NCI-H1694 treated with DMSO at 0.1 percent for 48 hours (cell line): ENCODE data around the gene ZNF140.

ENCODE experiments used
- DNase-seq: peaks from one replicate; lab custom pipeline; 2025; lab: John Stamatoyannopoulos, UW

The ZNF140 gene

DNA sequence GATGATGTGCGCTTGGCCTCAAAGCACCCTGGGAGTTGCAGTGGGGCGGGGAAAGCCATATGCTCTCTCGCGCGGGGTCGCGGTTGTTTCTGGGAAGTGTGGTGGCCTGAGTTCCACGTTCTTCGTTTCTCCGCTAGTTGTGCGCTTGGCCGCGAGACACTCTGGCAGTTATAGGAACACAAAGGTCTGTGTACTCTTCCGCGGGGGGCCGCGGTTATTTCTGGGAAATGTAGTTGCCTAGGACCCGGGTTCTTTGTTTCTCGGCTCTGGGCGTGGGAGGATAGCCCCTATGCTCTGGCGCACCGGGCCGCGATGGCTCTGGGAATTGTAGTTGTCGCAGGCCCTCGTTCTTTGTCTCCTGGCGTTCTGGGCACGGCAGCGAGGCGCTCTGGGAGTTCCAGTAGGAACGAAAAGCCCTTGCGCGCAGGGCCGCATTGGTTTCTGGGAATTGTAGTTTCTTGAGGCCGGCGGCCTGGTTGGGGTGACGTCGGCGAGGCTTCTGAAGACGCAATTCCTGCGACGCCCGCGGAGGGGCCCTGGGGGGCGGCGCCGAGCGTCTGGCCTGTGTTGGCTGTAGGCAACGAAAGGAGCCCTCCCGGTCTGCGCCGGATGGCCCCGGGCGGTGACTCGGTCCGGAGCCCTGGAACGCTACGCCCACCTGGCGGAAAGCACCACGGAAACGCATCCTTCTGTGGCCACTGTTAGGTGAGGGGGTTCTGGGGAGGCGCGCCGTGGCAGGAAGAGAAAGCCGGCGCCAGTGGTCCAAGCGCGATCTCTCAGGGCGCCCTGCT lies at the start of gene ZNF140:
Gene ZNF140 (plus strand): TSS at position 556 of the 791 bp plus-strand sequence. CDS start 398 bp downstream, outside the sequence.
- peak; percentile 95 for DNase-seq

GRCh38 chr12:133037207-133038005 lies 43.3 kb upstream of the ZNF140 start, which contains the start of gene ZNF84:
Gene ZNF84, plus strand, starts transcription at chr12:133037509. Its CDS starts 3,959 bp downstream, at chr12:133041468.
- DNase-seq, result peak; percentile 92

DNA sequence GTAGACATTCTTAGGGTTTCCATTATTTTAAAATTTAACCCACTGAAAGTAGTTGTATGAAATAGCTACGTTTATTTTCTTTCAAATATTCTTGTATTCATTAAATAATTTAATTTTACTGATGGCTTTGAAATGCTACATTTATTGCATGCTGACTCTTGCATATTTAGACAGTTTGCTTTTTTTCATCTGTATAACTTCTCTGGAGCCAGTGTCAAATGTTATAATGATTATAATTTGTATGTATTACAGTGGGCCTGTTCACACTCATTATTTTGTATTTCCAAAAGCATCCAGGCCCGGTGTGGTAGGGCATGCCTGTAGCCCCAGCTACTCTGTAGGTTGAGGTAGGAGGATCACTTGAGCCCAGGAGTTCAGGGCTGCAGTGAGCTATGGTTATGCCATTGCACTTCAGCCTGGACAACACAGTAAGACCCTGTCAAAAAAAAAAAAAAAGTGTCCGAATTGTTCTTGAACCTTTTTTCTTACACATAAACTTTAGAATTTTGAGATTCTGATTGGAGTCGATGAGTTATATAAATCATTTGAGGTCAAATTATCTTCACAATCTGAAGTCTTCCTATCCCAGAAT lies 42.5 kb upstream of the ZNF140 start:
- no peak for DNase-seq

GRCh38 chr12:133046698-133047097 lies 34.0 kb upstream of the ZNF140 start:
- no peak for DNase-seq

DNA sequence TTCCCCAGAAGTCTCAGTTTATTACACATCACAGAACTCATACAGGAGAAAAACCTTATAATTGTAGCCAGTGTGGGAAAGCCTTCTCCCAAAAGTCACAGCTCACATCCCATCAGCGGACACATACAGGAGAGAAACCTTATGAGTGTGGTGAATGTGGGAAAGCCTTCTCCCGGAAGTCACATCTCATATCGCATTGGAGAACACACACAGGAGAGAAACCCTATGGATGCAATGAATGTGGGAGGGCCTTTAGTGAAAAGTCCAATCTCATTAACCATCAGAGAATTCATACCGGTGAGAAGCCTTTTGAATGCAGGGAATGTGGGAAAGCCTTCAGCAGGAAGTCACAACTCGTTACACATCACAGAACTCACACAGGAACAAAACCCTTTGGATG lies 23.3 kb upstream of the ZNF140 start:
- no peak for DNase-seq

DNA sequence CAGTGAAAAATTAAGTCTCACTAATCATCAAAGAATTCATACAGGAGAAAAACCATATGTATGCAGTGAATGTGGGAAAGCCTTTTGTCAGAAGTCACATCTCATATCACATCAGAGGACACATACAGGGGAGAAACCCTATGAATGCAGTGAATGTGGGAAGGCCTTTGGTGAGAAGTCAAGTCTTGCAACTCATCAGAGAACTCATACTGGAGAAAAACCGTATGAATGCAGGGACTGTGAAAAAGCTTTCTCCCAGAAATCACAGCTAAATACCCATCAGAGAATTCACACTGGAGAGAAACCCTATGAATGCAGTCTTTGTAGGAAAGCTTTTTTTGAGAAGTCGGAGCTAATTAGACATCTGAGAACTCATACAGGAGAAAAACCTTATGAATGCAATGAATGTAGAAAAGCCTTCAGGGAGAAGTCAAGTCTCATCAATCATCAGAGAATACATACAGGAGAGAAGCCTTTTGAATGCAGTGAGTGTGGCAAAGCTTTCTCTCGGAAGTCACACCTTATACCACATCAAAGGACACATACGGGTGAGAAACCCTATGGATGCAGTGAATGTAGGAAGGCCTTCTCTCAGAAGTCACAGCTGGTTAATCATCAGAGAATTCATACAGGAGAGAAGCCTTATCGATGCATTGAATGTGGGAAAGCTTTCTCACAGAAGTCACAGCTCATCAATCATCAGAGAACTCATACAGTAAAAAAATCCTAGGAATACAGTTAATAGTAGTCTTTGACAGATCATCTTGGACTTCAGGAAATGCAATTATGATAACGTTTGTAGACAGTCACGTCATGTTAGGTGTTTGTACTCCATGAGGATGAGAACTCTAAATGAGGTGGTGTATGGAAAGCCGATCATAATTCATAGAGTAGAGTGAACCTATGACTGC lies 22.3 kb upstream of the ZNF140 start:
- no peak for DNase-seq

- no peak for DNase-seq
These were observed 18.8 kb upstream of the ZNF140 start for GRCh38 chr12:133061954-133062353.

- DNase-seq, result no peak
These were observed 17.2 kb upstream of the ZNF140 start for GRCh38 chr12:133063556-133063955.

- no peak for DNase-seq
These were observed 6.9 kb upstream of the ZNF140 start for GRCh38 chr12:133073836-133074235.

GRCh38 chr12:133080026-133080367 lies 726 bp upstream of the ZNF140 start:
- peak; percentile 97 for DNase-seq

GRCh38 chr12:133081159-133081780 lies 547 bp downstream of the ZNF140 start:
- no peak for DNase-seq

DNA sequence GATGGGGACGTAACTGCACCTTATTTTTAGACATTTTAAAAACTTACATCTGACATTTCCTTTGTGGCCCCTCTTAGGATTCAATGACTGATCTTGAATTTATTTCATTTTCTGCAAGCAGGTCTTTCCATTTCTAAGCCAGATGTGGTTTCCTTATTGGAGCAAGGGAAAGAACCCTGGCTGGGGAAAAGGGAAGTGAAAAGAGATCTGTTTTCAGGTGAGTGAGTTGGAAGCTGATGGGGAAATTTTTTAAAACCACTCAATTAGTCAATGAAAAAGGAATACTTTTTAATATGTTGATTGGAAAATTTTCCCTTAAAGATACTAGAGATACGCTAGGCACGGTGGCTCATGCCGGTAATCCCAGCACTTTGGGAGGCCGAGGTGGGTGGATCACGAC lies 2.6 kb downstream of the ZNF140 start:
- DNase-seq, result no peak

DNA sequence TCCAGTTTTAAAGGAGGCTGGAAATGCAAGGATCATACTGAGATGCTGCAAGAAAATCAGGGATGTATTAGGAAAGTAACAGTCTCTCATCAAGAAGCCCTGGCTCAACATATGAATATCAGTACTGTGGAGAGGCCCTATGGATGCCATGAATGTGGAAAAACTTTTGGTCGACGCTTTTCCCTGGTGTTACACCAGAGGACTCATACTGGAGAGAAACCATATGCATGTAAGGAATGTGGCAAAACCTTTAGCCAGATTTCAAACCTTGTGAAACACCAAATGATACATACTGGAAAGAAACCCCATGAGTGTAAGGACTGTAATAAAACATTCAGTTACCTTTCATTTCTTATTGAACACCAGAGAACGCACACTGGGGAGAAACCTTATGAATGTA lies 24.9 kb downstream of the ZNF140 start:
- no peak for DNase-seq

GRCh38 chr12:133106253-133106652 lies 25.5 kb downstream of the ZNF140 start:
- no peak for DNase-seq

- DNase-seq, result no peak
These were observed 26.4 kb downstream of the ZNF140 start for GRCh38 chr12:133107121-133107520.

- DNase-seq, result no peak
These were observed 27.4 kb downstream of the ZNF140 start for GRCh38 chr12:133108150-133108549.

GRCh38 chr12:133120385-133121191 lies 39.9 kb downstream of the ZNF140 start:
- no peak for DNase-seq

DNA sequence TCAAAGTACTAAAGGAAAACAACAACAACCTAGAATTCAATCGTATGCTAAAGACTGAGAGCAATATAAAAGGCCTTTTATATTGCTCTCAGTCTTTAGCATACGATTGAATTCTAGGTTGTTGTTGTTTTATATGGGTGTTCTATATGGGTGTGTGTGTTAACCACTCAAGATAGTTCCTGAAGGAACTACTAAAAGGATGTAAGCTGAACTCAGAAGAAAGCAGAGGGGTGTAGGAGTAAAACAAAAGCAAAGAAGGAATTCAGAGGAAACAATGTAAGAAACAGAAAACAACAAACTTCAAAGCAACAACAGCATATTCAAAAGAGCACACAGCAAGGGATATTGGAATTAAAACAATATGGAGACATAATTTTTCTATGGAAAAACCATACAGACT lies 44.0 kb downstream of the ZNF140 start:
- DNase-seq, result no peak

GRCh38 chr12:133129368-133130037 lies 48.8 kb downstream of the ZNF140 start:
- DNase-seq, result no peak
